HEK293T (cell line): ENCODE measurements around the gene TBC1D22A.

Experiments used
- BHLHE40 ChIP-seq: fragments of 450-650 bp; IDR thresholded peaks from 2 replicates; pipeline ENCODE4 v1.6.1; 2016; ENCODE audit warnings: mild to moderate bottlenecking, moderate library complexity, borderline replicate concordance
- FOXA1 ChIP-seq: fragments of 450-650 bp; IDR thresholded peaks from 2 replicates; pipeline ENCODE4 v1.6.1; 2016; ENCODE audit warnings: mild to moderate bottlenecking
- FOXK2 ChIP-seq: fragments of 450-650 bp; IDR thresholded peaks from 2 replicates; pipeline ENCODE4 v1.6.1; 2016; ENCODE audit warnings: mild to moderate bottlenecking
- FOXM1 ChIP-seq: fragments of 450-650 bp; IDR thresholded peaks from 2 replicates; pipeline ENCODE4 v1.6.1; 2017; ENCODE audit warnings: mild to moderate bottlenecking, borderline replicate concordance
- HDGF ChIP-seq: fragments of 450-650 bp; IDR thresholded peaks from 2 replicates; pipeline ENCODE4 v1.6.1; 2017; ENCODE audit warnings: antibody characterized with exemption, borderline replicate concordance
- LEF1 ChIP-seq: fragments of 450-650 bp; IDR thresholded peaks from 2 replicates; pipeline ENCODE4 v1.6.1; 2017; ENCODE audit warnings: mild to moderate bottlenecking, borderline replicate concordance
- NFRKB ChIP-seq: fragments of 450-650 bp; IDR thresholded peaks from 2 replicates; pipeline ENCODE4 v1.6.1; 2016; ENCODE audit warnings: mild to moderate bottlenecking, moderate library complexity
- TARDBP ChIP-seq: fragments of 450-650 bp; IDR thresholded peaks from 2 replicates; pipeline ENCODE4 v1.6.1; 2016
- ZNF384 ChIP-seq: fragments of 450-650 bp; IDR thresholded peaks from 2 replicates; pipeline ENCODE4 v1.6.1; 2016
- TF ChIP-seq, protein P1 (sequence below): fragments of 450-650 bp; IDR thresholded peaks from 2 replicates; pipeline ENCODE4 v1.6.1; 2016

DNA sequence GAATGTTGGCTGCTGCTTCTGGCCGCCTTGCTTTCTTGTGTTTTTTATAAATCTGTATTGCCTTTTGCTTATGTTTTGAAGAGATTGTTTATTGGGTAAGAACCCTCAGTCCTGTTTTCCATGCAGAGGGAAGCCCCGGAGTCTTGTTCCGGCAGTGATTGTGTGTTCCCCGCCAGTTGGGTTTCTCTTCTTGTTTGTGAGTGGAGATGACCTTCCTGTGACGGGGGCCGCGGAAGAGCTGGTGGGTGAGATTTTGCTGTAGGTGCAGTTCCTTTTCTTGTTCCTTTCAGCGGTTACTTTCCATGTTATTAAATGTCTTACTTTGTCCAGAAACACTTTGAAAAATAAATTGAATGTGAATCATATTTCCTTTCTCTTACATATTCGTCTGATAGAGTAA, 8.3 kb downstream of the TBC1D22A start:
- TF ChIP-seq LEF1 (no peak), HDGF (no peak), FOXK2 (no peak), NFRKB (no peak), BHLHE40 (no peak), TARDBP (no peak), FOXA1 (no peak), ZNF384 (no peak), FOXM1 (no peak)
- TF ChIP-seq, protein P1, sequence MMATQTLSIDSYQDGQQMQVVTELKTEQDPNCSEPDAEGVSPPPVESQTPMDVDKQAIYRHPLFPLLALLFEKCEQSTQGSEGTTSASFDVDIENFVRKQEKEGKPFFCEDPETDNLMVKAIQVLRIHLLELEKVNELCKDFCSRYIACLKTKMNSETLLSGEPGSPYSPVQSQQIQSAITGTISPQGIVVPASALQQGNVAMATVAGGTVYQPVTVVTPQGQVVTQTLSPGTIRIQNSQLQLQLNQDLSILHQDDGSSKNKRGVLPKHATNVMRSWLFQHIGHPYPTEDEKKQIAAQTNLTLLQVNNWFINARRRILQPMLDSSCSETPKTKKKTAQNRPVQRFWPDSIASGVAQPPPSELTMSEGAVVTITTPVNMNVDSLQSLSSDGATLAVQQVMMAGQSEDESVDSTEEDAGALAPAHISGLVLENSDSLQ = no peak
